ENCODE results near the gene DARS1.

The DARS1 gene

GRCh38 chr2:135931776-135932443 lies 53.5 kb downstream of the DARS1 start:
- H3K79me2 ChIP-seq (ENCODE audit: control insufficient read depth, low read length): peaks cover 15% of the 10 kb centered on the region
- no peaks in the 10 kb centered on the region for H3F3A ChIP-seq (ENCODE audit: control insufficient read depth, insufficient read depth)
- TF ChIP-seq, protein P1, sequence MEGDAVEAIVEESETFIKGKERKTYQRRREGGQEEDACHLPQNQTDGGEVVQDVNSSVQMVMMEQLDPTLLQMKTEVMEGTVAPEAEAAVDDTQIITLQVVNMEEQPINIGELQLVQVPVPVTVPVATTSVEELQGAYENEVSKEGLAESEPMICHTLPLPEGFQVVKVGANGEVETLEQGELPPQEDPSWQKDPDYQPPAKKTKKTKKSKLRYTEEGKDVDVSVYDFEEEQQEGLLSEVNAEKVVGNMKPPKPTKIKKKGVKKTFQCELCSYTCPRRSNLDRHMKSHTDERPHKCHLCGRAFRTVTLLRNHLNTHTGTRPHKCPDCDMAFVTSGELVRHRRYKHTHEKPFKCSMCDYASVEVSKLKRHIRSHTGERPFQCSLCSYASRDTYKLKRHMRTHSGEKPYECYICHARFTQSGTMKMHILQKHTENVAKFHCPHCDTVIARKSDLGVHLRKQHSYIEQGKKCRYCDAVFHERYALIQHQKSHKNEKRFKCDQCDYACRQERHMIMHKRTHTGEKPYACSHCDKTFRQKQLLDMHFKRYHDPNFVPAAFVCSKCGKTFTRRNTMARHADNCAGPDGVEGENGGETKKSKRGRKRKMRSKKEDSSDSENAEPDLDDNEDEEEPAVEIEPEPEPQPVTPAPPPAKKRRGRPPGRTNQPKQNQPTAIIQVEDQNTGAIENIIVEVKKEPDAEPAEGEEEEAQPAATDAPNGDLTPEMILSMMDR (IDR thresholded peaks at IDR 0.05; ENCODE audit: low read depth, low read length, poor library complexity, severe bottlenecking): no peak
- TF ChIP-seq EZH2phosphoT487 (IDR thresholded peaks at IDR 0.05; ENCODE audit: borderline replicate concordance, low read length): no peak
- peaks cover 69% of the 10 kb centered on the region for H3K36me3 ChIP-seq (ENCODE audit: control insufficient read depth, low read length)
- no peak overlapping the region for H3K4me2 ChIP-seq (ENCODE audit: low read length)
- no peak overlapping the region for H3K27ac ChIP-seq (ENCODE audit: low read depth, low read length)
- no peaks in the 10 kb centered on the region for H3K27me3 ChIP-seq (ENCODE audit: control insufficient read depth, low read length)
- H3K9me2 ChIP-seq (replicated peaks; ENCODE audit: control insufficient read depth, low read length): no peaks in the 10 kb centered on the region
- peaks cover 6% of the 10 kb centered on the region for H3K4me1 ChIP-seq (ENCODE audit: control insufficient read depth, low read length)
- H3K9me3 ChIP-seq (ENCODE audit: control insufficient read depth, insufficient read depth, low read length): no peaks in the 10 kb centered on the region
- H3K4me3 ChIP-seq (ENCODE audit: low read length): no peak overlapping the region
- no peaks in the 10 kb centered on the region for H4K20me1 ChIP-seq (ENCODE audit: control insufficient read depth, insufficient read depth, low read depth, low read length)

- H3K9me2 ChIP-seq (replicated peaks; ENCODE audit: control insufficient read depth, low read length): no peaks in the 10 kb centered on the region
- H3K9me3 ChIP-seq (ENCODE audit: control insufficient read depth, insufficient read depth, low read length): no peaks in the 10 kb centered on the region
- H3K4me3 ChIP-seq (ENCODE audit: low read length): no peak overlapping the region
- H3K4me2 ChIP-seq (ENCODE audit: low read length): no peak overlapping the region
- H3F3A ChIP-seq (ENCODE audit: control insufficient read depth, insufficient read depth): no peaks in the 10 kb centered on the region; the same call in 1 of the 2 replicates
- TF ChIP-seq EZH2phosphoT487 (IDR thresholded peaks at IDR 0.05; ENCODE audit: borderline replicate concordance, low read length): no peak
- TF ChIP-seq, protein P1 (IDR thresholded peaks at IDR 0.05; ENCODE audit: low read depth, low read length, poor library complexity, severe bottlenecking): no peak
- no peaks in the 10 kb centered on the region for H3K27me3 ChIP-seq (ENCODE audit: control insufficient read depth, low read length)
- no peak overlapping the region for H3K27ac ChIP-seq (ENCODE audit: low read depth, low read length)
- H4K20me1 ChIP-seq (ENCODE audit: control insufficient read depth, insufficient read depth, low read depth, low read length): no peaks in the 10 kb centered on the region
- H3K79me2 ChIP-seq (ENCODE audit: control insufficient read depth, low read length): no peaks in the 10 kb centered on the region
- H3K36me3 ChIP-seq (ENCODE audit: control insufficient read depth, low read length): peaks cover 57% of the 10 kb centered on the region
- H3K4me1 ChIP-seq (ENCODE audit: control insufficient read depth, low read length): no peaks in the 10 kb centered on the region
These were observed 58.8 kb downstream of the DARS1 start for GRCh38 chr2:135926605-135927004.

DNA sequence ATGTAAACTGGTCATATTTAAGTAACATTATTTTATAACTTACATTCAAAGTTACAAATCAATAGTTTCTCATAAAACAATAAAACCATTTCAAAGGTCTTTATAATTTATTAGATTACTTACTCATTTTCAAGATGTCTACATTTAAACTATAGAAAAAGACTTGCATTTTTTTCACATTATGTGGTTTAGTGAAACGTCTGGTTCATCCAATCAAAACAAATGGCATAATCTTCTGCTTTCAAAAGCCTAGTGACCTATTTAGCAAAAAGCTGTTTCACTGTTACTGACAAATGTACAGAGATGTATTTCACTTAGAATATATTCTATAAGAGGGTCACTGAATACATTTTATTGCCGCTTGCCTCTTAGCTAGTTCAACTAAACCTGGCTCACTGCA lies 59.9 kb downstream of the DARS1 start:
- H3K27me3 ChIP-seq (ENCODE audit: control insufficient read depth, low read length): no peaks in the 10 kb centered on the region
- H3K4me1 ChIP-seq (ENCODE audit: control insufficient read depth, low read length): no peaks in the 10 kb centered on the region
- no peaks in the 10 kb centered on the region for H3K9me2 ChIP-seq (replicated peaks; ENCODE audit: control insufficient read depth, low read length)
- no peaks in the 10 kb centered on the region for H3K79me2 ChIP-seq (ENCODE audit: control insufficient read depth, low read length)
- TF ChIP-seq, protein P1 (IDR thresholded peaks at IDR 0.05; ENCODE audit: low read depth, low read length, poor library complexity, severe bottlenecking): no peak
- TF ChIP-seq EZH2phosphoT487 (IDR thresholded peaks at IDR 0.05; ENCODE audit: borderline replicate concordance, low read length): no peak
- peaks cover 56% of the 10 kb centered on the region for H3K36me3 ChIP-seq (ENCODE audit: control insufficient read depth, low read length)
- H4K20me1 ChIP-seq (ENCODE audit: control insufficient read depth, insufficient read depth, low read depth, low read length): no peaks in the 10 kb centered on the region
- no peaks in the 10 kb centered on the region; the same call in 1 of the 2 replicates for H3F3A ChIP-seq (ENCODE audit: control insufficient read depth, insufficient read depth)
- H3K27ac ChIP-seq (ENCODE audit: low read depth, low read length): no peak overlapping the region
- H3K9me3 ChIP-seq (ENCODE audit: control insufficient read depth, insufficient read depth, low read length): no peaks in the 10 kb centered on the region
- H3K4me2 ChIP-seq (ENCODE audit: low read length): no peak overlapping the region
- no peak overlapping the region for H3K4me3 ChIP-seq (ENCODE audit: low read length)

Data from DOHH2 (cell line).